Neuronal stem cell (in vitro differentiated cells): ENCODE data around the gene ADAP1.

Source experiments
- DNase-seq: peaks from one replicate; pipeline ENCODE4 v3.0.0-alpha.2; 2013; ENCODE audit warnings: low spot score
- H2AFZ ChIP-seq: one replicate; pipeline ENCODE4 v1.6.1; 2013; ENCODE audit warnings: mild to moderate bottlenecking, low read length, inconsistent platforms
- H2AK5ac ChIP-seq: 2 replicates; pipeline ENCODE4 v1.6.1; 2013; ENCODE audit warnings: low read depth, mild to moderate bottlenecking, inconsistent platforms, low read length, moderate library complexity, mixed read lengths
- H2BK120ac ChIP-seq: 2 replicates; pipeline ENCODE4 v1.6.1; 2013; ENCODE audit warnings: low read depth, mild to moderate bottlenecking, inconsistent platforms, low read length, moderate library complexity, mixed read lengths
- H2BK12ac ChIP-seq: one replicate; pipeline ENCODE4 v1.6.1; 2013; ENCODE audit warnings: low read length, inconsistent platforms
- H2BK15ac ChIP-seq: 2 replicates; pipeline ENCODE4 v1.6.1; 2013; ENCODE audit warnings: mild to moderate bottlenecking, low read length, inconsistent platforms, mixed read lengths
- H2BK5ac ChIP-seq: one replicate; pipeline ENCODE4 v1.6.1; 2013; ENCODE audit warnings: inconsistent platforms, mild to moderate bottlenecking, low read length, moderate library complexity
- H3K14ac ChIP-seq: one replicate; pipeline ENCODE4 v1.6.1; 2013; ENCODE audit warnings: low read length, inconsistent platforms
- H3K18ac ChIP-seq: 2 replicates; pipeline ENCODE4 v1.6.1; 2013; ENCODE audit warnings: low read length, inconsistent platforms
- H3K23ac ChIP-seq: 2 replicates; pipeline ENCODE4 v1.6.1; 2013; ENCODE audit warnings: low read depth, mild to moderate bottlenecking, mixed read lengths, low read length, inconsistent platforms; ENCODE audit not compliant: poor library complexity
- H3K27ac ChIP-seq: replicated peaks from 3 replicates; pipeline ENCODE4 v1.5.1; 2013; ENCODE audit warnings: low read length, inconsistent platforms
- H3K27me3 ChIP-seq, 3 experiments: 2 replicates each; pipeline ENCODE4 v1.6.1; 2013; ENCODE audit warnings: low read length in 3 of 3, mild to moderate bottlenecking in 2 of 3, inconsistent platforms in 1 of 3, low read depth in 1 of 3, mixed read lengths in 1 of 3, moderate library complexity in 1 of 3; ENCODE audit not compliant: control insufficient read depth in 3 of 3, insufficient read depth in 3 of 3
- H3K36me3 ChIP-seq, 2 donors: replicated peaks in 1 of 2; 2 replicates each; pipeline ENCODE4 v1.6.1; 2013; ENCODE audit warnings: low read length in 2 of 2; ENCODE audit not compliant: control insufficient read depth in 2 of 2, insufficient read depth in 2 of 2
- H3K4ac ChIP-seq: 2 replicates; pipeline ENCODE4 v1.6.1; 2013; ENCODE audit warnings: inconsistent platforms, mild to moderate bottlenecking, low read length, moderate library complexity
- H3K4me1 ChIP-seq, 2 donors: 1 replicate in 1 of 2; 2 replicates in 1 of 2; pipeline ENCODE4 v1.6.1; 2013; ENCODE audit warnings: low read length in 2 of 2, low read depth in 1 of 2; ENCODE audit not compliant: control insufficient read depth in 2 of 2, insufficient read depth in 1 of 2
- H3K4me2 ChIP-seq: one replicate; pipeline ENCODE4 v1.6.1; 2013; ENCODE audit warnings: mild to moderate bottlenecking, low read length, inconsistent platforms; ENCODE audit not compliant: insufficient read depth, poor library complexity, severe bottlenecking
- H3K4me3 ChIP-seq, 2 donors: 2 replicates each; pipeline ENCODE4 v1.5.1; 2013; ENCODE audit warnings: low read length in 2 of 2, mild to moderate bottlenecking in 2 of 2, inconsistent platforms in 1 of 2, moderate library complexity in 1 of 2
- H3K79me1 ChIP-seq: one replicate; pipeline ENCODE4 v1.6.1; 2013; ENCODE audit warnings: low read depth, mild to moderate bottlenecking, inconsistent platforms, low read length, moderate library complexity
- H3K9ac ChIP-seq: one replicate; pipeline ENCODE4 v1.6.1; 2013; ENCODE audit warnings: mild to moderate bottlenecking, low read depth, low read length, inconsistent platforms; ENCODE audit not compliant: poor library complexity
- H3K9me3 ChIP-seq, 2 donors: replicated peaks in 1 of 2; 2 replicates each; pipeline versions ENCODE3 to v1.6.1; 2013; ENCODE audit warnings: low read length in 2 of 2, mild to moderate bottlenecking in 2 of 2, inconsistent platforms in 1 of 2, low read depth in 1 of 2, mixed read lengths in 1 of 2, moderate library complexity in 1 of 2; ENCODE audit not compliant: control insufficient read depth in 2 of 2, insufficient read depth in 1 of 2
- H4K8ac ChIP-seq: one replicate; pipeline ENCODE4 v1.6.1; 2013; ENCODE audit warnings: low read depth, mild to moderate bottlenecking, inconsistent platforms, low read length, moderate library complexity
- H4K91ac ChIP-seq: one replicate; pipeline ENCODE4 v1.6.1; 2013; ENCODE audit warnings: low read length, low read depth, mild to moderate bottlenecking, inconsistent platforms; ENCODE audit not compliant: poor library complexity
- WGBS, 2 donors: extraction: QIAGEN DNeasy Blood & Tissue Kit; methylation state at CpG; one replicate each; pipeline ENCODE4 v1.1.7; 2013; ENCODE audit warnings: missing lambda C conversion rate in 2 of 2, mixed read lengths in 1 of 2; ENCODE audit not compliant: insufficient read length in 2 of 2, insufficient replicate concordance in 1 of 2; ENCODE audit errors: extremely low coverage in 2 of 2; 5-methylcytosine and 5-hydroxymethylcytosine counted together

The ADAP1 gene

DNA sequence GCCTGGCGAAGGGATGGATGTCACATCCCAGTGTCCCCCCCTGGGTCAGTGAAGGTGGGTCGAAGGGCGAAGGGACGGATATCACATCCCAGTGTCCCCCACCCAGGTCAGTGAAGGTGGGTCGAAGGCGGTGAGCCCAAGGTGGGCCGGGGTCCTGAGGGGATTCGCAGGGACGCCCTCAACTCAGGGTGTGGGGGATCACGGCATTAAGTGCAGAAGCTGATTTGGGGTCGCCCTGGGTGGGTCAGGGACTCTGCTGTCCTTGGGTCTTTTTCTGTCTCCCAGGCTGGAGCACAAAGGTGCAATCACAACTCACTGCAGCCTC, 21.9 kb downstream of the ADAP1 start:
- Histone ChIP-seq H2BK120ac (no peak overlapping the region), H3K9ac (no peak overlapping the region), H3K14ac (no peak overlapping the region), H4K8ac (no peak overlapping the region), H2BK15ac (no peak overlapping the region), H3K27ac (no peak overlapping the region), H2BK12ac (no peak overlapping the region), H3K4me2 (no peak overlapping the region), H3K18ac (no peak overlapping the region), H3K79me1 (no peaks in the 10 kb centered on the region), H2AFZ (no peak overlapping the region), H3K4me1 (no peaks in the 10 kb centered on the region), H2AK5ac (peak overlapping the region; percentile 37), H3K36me3 (no peaks in the 10 kb centered on the region), H3K9me3 (no peaks in the 10 kb centered on the region), H3K23ac (peak overlapping the region; percentile 73), H4K91ac (no peak overlapping the region), H3K27me3 (peaks cover 0 to 4% (median 0%) of the 10 kb centered on the region in 3 experiments), H2BK5ac (no peak overlapping the region), H3K4me3 (no peak overlapping the region), H3K4ac (no peak overlapping the region)
- no peak for DNase-seq
- no CpG with 5 or more reads among the region's 11 CpGs for WGBS, 2 donors

DNA sequence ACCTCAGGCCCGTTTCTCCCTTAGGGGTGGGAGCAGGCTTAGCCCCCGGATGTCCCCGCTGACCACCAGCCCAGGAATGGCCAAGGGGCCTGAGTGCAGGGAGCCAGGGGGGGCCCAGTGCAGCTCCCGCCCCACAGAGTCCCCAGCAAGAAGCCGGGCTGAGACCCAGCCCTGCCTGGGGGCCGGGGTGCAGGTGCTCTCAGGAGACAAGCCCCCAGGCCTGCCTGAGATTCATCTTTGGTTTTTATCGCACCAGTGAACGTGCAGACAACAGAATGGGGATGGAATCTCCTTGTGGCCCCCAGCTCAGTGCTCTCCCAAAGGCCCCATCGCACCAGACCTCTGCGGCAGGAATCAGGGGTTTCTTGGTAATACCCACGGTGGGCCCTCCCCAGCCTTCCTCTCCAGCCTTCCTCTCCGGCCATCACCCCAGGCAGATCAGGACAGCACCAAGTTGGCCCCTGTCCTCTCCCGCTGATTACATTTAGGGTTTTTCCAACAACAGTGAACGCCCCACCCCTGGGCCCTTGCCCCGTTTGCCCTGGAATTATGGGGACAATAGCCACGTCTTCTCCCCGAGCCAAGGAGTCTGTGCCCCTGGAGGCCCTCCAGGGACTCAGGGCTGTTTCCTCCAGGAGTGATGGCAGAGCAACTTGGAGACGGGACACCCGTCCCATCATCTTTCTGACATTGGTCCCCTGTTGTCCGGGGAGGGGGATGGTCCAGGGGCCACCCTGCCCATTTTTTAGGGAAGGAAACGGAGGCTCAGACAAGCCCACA, 22.4 kb downstream of the ADAP1 start:
- no peak overlapping the region for H3K27ac ChIP-seq

DNA sequence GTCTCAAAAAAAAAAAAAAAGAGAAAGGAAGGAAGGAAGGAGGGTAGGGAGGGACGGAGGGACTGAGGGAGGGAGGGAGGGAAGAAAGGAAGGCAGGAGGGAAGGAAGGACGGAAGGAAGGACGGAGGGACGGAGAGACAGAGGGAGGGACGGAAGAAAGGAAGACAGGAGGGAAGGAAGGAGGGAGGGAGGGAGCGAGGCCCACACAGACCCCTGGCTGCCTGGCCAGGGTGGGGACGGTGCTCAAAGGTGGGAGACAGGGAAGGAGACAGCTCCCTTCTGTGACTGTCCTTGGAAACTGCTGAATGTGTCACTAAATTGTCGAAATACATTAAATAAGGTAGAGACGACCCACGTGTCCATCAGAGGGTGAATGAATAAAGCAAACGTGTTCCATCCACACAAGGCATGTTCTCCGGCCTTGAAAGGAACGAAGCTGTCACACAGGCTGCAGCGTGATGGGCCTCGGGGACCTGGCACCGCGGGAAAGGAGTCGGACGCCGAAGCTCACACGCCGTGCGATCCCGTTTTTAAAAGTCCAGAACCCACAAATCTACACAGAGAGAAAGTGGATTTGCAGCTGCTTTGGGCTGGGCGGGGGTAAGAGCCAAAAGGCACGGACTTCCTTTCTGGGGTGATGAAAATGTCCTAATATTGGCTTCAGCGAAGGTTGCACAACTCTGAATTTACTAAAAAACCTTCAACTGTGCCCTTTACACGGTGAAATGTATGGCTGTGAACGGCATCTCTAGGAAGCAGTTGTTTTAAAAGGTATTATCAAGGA, 23.3 kb downstream of the ADAP1 start:
- Histone ChIP-seq H3K9ac (peak overlapping the region; percentile 37), H3K27me3 (peaks cover 0 to 4% (median 0%) of the 10 kb centered on the region in 3 experiments), H3K23ac (no peak overlapping the region), H2BK120ac (no peak overlapping the region), H3K18ac (no peak overlapping the region), H4K91ac (no peak overlapping the region), H3K36me3 (no peaks in the 10 kb centered on the region), H3K27ac (no peak overlapping the region), H3K4me2 (no peak overlapping the region), H2BK5ac (no peak overlapping the region), H3K14ac (peak overlapping the region; percentile 64), H2BK12ac (no peak overlapping the region), H3K79me1 (no peaks in the 10 kb centered on the region), H3K4me1 (no peaks in the 10 kb centered on the region), H3K4me3 (no peak overlapping the region), H3K9me3 (no peaks in the 10 kb centered on the region), H3K4ac (no peak overlapping the region), H4K8ac (no peak overlapping the region), H2BK15ac (no peak overlapping the region), H2AFZ (peak overlapping the region; percentile 11), H2AK5ac (no peak overlapping the region)
- DNase-seq, result no peak
- no CpG with 5 or more reads among the region's 29 CpGs for WGBS, 2 donors

More for the DNA sequence above, 22.4 kb downstream of the ADAP1 start:
- no peak overlapping the region for H3K4me2 ChIP-seq
- H2BK15ac ChIP-seq, result no peak overlapping the region
- H2BK12ac ChIP-seq, result no peak overlapping the region
- H3K79me1 ChIP-seq, result no peaks in the 10 kb centered on the region
- H4K91ac ChIP-seq, result no peak overlapping the region
- H2BK5ac ChIP-seq, result no peak overlapping the region
- H3K4me3 ChIP-seq, result no peak overlapping the region
- H3K9ac ChIP-seq, result no peak overlapping the region
- H3K14ac ChIP-seq, result no peak overlapping the region
- peak overlapping the region; percentile 37 for H2AK5ac ChIP-seq
- H3K4ac ChIP-seq, result no peak overlapping the region
- peak overlapping the region; percentile 48 for H3K18ac ChIP-seq
- no peak overlapping the region for H2AFZ ChIP-seq
- H3K9me3 ChIP-seq, result no peaks in the 10 kb centered on the region
- peak overlapping the region; percentile 73 for H3K23ac ChIP-seq
- no peak overlapping the region for H2BK120ac ChIP-seq
- no peak for DNase-seq
- no peaks in the 10 kb centered on the region for H3K36me3 ChIP-seq
- WGBS, 2 donors, result no CpG with 5 or more reads among the region's 21 CpGs
- no peak overlapping the region for H4K8ac ChIP-seq
- no peaks in the 10 kb centered on the region for H3K4me1 ChIP-seq
- peaks cover 0 to 4% (median 0%) of the 10 kb centered on the region in 3 experiments for H3K27me3 ChIP-seq

DNA sequence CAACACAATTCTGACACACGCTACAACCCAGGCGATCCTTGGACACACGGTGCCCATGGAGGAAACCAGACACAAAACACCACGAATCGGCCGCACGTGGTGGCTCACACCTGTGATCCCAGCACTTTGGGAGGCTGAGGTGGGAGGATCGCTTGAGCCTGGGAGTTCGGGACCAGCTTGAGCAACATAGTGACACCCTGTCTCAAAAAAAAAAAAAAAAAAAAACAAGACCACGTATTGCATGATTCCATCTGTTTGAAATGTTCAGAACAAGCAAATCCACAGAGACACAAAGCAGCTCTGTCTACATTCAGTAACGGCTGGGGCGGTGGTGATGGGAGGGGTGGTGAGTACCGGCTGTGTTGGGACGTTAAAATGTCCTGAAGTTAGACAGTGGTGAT, 25.2 kb downstream of the ADAP1 start:
- no peak overlapping the region for H3K18ac ChIP-seq
- H3K4me3 ChIP-seq, result no peak overlapping the region
- H3K4ac ChIP-seq, result no peak overlapping the region
- no peak overlapping the region for H2BK5ac ChIP-seq
- H4K91ac ChIP-seq, result no peak overlapping the region
- no peak overlapping the region for H2AK5ac ChIP-seq
- H2BK15ac ChIP-seq, result no peak overlapping the region
- WGBS, 2 donors, result no CpG with 5 or more reads among the region's 14 CpGs
- no peaks in the 10 kb centered on the region for H3K36me3 ChIP-seq
- no peak overlapping the region for H3K27ac ChIP-seq
- H3K27me3 ChIP-seq, result peaks cover 0 to 9% (median 0%) of the 10 kb centered on the region in 3 experiments
- H3K9me3 ChIP-seq, result no peaks in the 10 kb centered on the region
- DNase-seq, result no peak
- no peak overlapping the region for H3K9ac ChIP-seq
- H2AFZ ChIP-seq, result no peak overlapping the region
- no peak overlapping the region for H3K4me2 ChIP-seq
- H3K79me1 ChIP-seq, result no peaks in the 10 kb centered on the region
- H2BK12ac ChIP-seq, result no peak overlapping the region
- no peak overlapping the region for H3K23ac ChIP-seq
- no peaks in the 10 kb centered on the region for H3K4me1 ChIP-seq
- no peak overlapping the region for H4K8ac ChIP-seq
- H3K14ac ChIP-seq, result no peak overlapping the region
- no peak overlapping the region for H2BK120ac ChIP-seq
